Colon (tissue), 2 donors: Measurements from ENCODE around the gene MAGEF1.

ENCODE experiments used
- FAIRE-seq: peaks from 2 replicates; lab custom pipeline; 2012; peaks lifted over from hg19 to GRCh38; lab: Jason Lieb, UNC
- donor health status: control.
- donor health status: control.

Gene MAGEF1

GRCh38 chr3:184711493-184712247 is at the start of gene MAGEF1:
Gene MAGEF1 (minus strand): TSS chr3:184712064. CDS start chr3:184711821, 243 bp downstream.
- FAIRE-seq: no peak

- no peak for FAIRE-seq
Measured at GRCh38 chr3:184761075-184761841, 49.4 kb upstream of the MAGEF1 start.

- FAIRE-seq: no peak
Measured at GRCh38 chr3:184760337-184761074, 48.6 kb upstream of the MAGEF1 start.

GRCh38 chr3:184759666-184760200 is 47.9 kb upstream of the MAGEF1 start:
- FAIRE-seq: no peak

- FAIRE-seq: no peak
Measured at GRCh38 chr3:184758056-184758455, 46.2 kb upstream of the MAGEF1 start.

- no peak for FAIRE-seq
Measured at GRCh38 chr3:184757022-184757651, 45.3 kb upstream of the MAGEF1 start.

- FAIRE-seq: no peak
Measured at GRCh38 chr3:184756151-184757021, 44.5 kb upstream of the MAGEF1 start.

GRCh38 chr3:184755315-184755731 is 43.5 kb upstream of the MAGEF1 start:
- no peak for FAIRE-seq

- no peak for FAIRE-seq
Measured at GRCh38 chr3:184752361-184752760, 40.5 kb upstream of the MAGEF1 start.

- no peak for FAIRE-seq
Measured at GRCh38 chr3:184751204-184752040, 39.6 kb upstream of the MAGEF1 start.

GRCh38 chr3:184750349-184751083 is 38.7 kb upstream of the MAGEF1 start:
- FAIRE-seq: no peak

- FAIRE-seq: no peak
Measured at GRCh38 chr3:184749168-184749744, 37.4 kb upstream of the MAGEF1 start.

GRCh38 chr3:184748219-184749135 is 36.6 kb upstream of the MAGEF1 start:
- no peak for FAIRE-seq

- no peak for FAIRE-seq
Measured at GRCh38 chr3:184746131-184747120, 34.6 kb upstream of the MAGEF1 start.

GRCh38 chr3:184745526-184745925 is 33.7 kb upstream of the MAGEF1 start:
- FAIRE-seq: no peak

- FAIRE-seq: no peak
Measured at GRCh38 chr3:184743248-184743647, 31.4 kb upstream of the MAGEF1 start.
